Natural killer cell treated with Interleukin-12 subunit alpha and Interleukin-12 subunit beta and Interleukin-15 and Interleukin-18, amount 100 ng/mL, for 72 hours (primary cell): Measurements from ENCODE around the gene TBC1D16. TPM values are rescaled to one million over a fixed set of nuclear protein-coding genes. Genes with fewer than 3 reads are reported as not detected.

Experiments
- ATAC-seq, 2 donors: fragments of 150-1000 bp; cut with Tn5 transposase in 1 of 2; sonication (Bioruptor Pico), chemical (Tn5 transposase) in 1 of 2; 2 replicates each; pipeline ENCODE4 v1.10.0; 2021
- DNase-seq: peaks from one replicate; pipeline ENCODE4 v3.0.0; 2022; ENCODE audit warnings: low spot score
- H3K27ac Mint-ChIP-seq, 2 donors: 1 replicate in 1 of 2; 2 replicates in 1 of 2; pipeline ENCODE4 v1.8.0; 2022; ENCODE audit warnings: mixed read lengths in 2 of 2, mild to moderate bottlenecking in 1 of 2, moderate library complexity in 1 of 2
- H3K27me3 Mint-ChIP-seq, 2 donors: 1 replicate in 1 of 2; 2 replicates in 1 of 2; pipeline ENCODE4 v1.8.0; 2022; ENCODE audit warnings: mixed read lengths in 2 of 2
- H3K36me3 Mint-ChIP-seq: one replicate; pipeline ENCODE4 v1.8.0; 2022; ENCODE audit warnings: mixed read lengths
- H3K4me1 Mint-ChIP-seq, 2 donors: 1 replicate in 1 of 2; 2 replicates in 1 of 2; pipeline ENCODE4 v1.8.0; 2022; ENCODE audit warnings: low read depth in 2 of 2, mixed read lengths in 2 of 2, mild to moderate bottlenecking in 1 of 2
- H3K4me3 Mint-ChIP-seq: one replicate; pipeline ENCODE4 v1.8.0; 2022; ENCODE audit warnings: mixed read lengths
- H3K9me3 Mint-ChIP-seq: 2 replicates; pipeline ENCODE4 v1.8.0; 2022; ENCODE audit warnings: mixed read lengths
- total RNA-seq, 2 donors: library from RNA; stranded (reverse); gene quantifications; one replicate each; pipeline ENCODE4 v1.2.3, GENCODE V29; 2022

The TBC1D16 gene
- total RNA-seq, 2 donors from 2014 or later = 1.1 to 3.2 TPM

- Mint-ChIP-seq H3K4me1 (peaks cover 0 to 3% of the 10 kb centered on the region in 2 donors), H3K9me3 (no peaks in the 10 kb centered on the region), H3K4me3 (no peak overlapping the region), H3K27me3 (peaks cover 0 to 3% of the 10 kb centered on the region in 2 donors), H3K36me3 (no peaks in the 10 kb centered on the region), H3K27ac (no peak overlapping the region)
- no peak for ATAC-seq
- DNase-seq = no peak
These were observed 108.5 kb downstream of the TBC1D16 start for GRCh38 chr17:79927136-79927661.

- DNase-seq = no peak
- H3K27ac Mint-ChIP-seq = no peak overlapping the region
- peaks cover 0 to 3% of the 10 kb centered on the region in 2 donors for H3K4me1 Mint-ChIP-seq
- no peaks in the 10 kb centered on the region for H3K36me3 Mint-ChIP-seq
- no peaks in the 10 kb centered on the region for H3K27me3 Mint-ChIP-seq
- ATAC-seq = no peak
- no peaks in the 10 kb centered on the region for H3K9me3 Mint-ChIP-seq
- H3K4me3 Mint-ChIP-seq = no peak overlapping the region
These were observed 109.0 kb downstream of the TBC1D16 start for GRCh38 chr17:79926605-79927135.

GRCh38 chr17:79926142-79926604 lies 109.5 kb downstream of the TBC1D16 start:
- no peak overlapping the region for H3K27ac Mint-ChIP-seq
- H3K4me3 Mint-ChIP-seq = no peak overlapping the region
- no peaks in the 10 kb centered on the region for H3K27me3 Mint-ChIP-seq
- H3K9me3 Mint-ChIP-seq = no peaks in the 10 kb centered on the region
- DNase-seq (no peak), ATAC-seq (no peak)
- no peaks in the 10 kb centered on the region for H3K4me1 Mint-ChIP-seq
- no peaks in the 10 kb centered on the region for H3K36me3 Mint-ChIP-seq

- Mint-ChIP-seq H3K27me3 (no peaks in the 10 kb centered on the region), H3K36me3 (no peaks in the 10 kb centered on the region), H3K9me3 (no peaks in the 10 kb centered on the region), H3K27ac (no peak overlapping the region), H3K4me3 (no peak overlapping the region), H3K4me1 (no peaks in the 10 kb centered on the region)
- DNase-seq (no peak), ATAC-seq (no peak)
These were observed 110.3 kb downstream of the TBC1D16 start for GRCh38 chr17:79925242-79925957.

GRCh38 chr17:79924639-79924976 lies 111.1 kb downstream of the TBC1D16 start:
- ATAC-seq = no peak
- H3K27ac Mint-ChIP-seq = no peak overlapping the region
- no peak for DNase-seq
- no peak overlapping the region for H3K4me3 Mint-ChIP-seq
- H3K36me3 Mint-ChIP-seq = no peaks in the 10 kb centered on the region
- no peaks in the 10 kb centered on the region for H3K9me3 Mint-ChIP-seq
- H3K27me3 Mint-ChIP-seq = no peaks in the 10 kb centered on the region
- no peaks in the 10 kb centered on the region for H3K4me1 Mint-ChIP-seq

GRCh38 chr17:79923974-79924638 lies 111.6 kb downstream of the TBC1D16 start:
- DNase-seq (no peak), ATAC-seq (no peak)
- H3K4me3 Mint-ChIP-seq = no peak overlapping the region
- no peaks in the 10 kb centered on the region for H3K36me3 Mint-ChIP-seq
- peaks cover 0 to 1% of the 10 kb centered on the region in 2 donors for H3K27me3 Mint-ChIP-seq
- H3K9me3 Mint-ChIP-seq = no peaks in the 10 kb centered on the region
- no peak overlapping the region for H3K27ac Mint-ChIP-seq
- no peaks in the 10 kb centered on the region for H3K4me1 Mint-ChIP-seq

GRCh38 chr17:79922798-79923197 lies 112.9 kb downstream of the TBC1D16 start:
- Mint-ChIP-seq H3K4me3 (no peak overlapping the region), H3K27me3 (peaks cover 0 to 2% of the 10 kb centered on the region in 2 donors), H3K9me3 (no peaks in the 10 kb centered on the region), H3K27ac (no peak overlapping the region), H3K4me1 (no peaks in the 10 kb centered on the region), H3K36me3 (no peaks in the 10 kb centered on the region)
- DNase-seq (no peak), ATAC-seq (no peak)

GRCh38 chr17:79922116-79922601 lies 113.5 kb downstream of the TBC1D16 start:
- no peaks in the 10 kb centered on the region for H3K9me3 Mint-ChIP-seq
- ATAC-seq (no peak), DNase-seq (no peak)
- H3K27me3 Mint-ChIP-seq = peaks cover 0 to 2% of the 10 kb centered on the region in 2 donors
- H3K4me1 Mint-ChIP-seq = no peaks in the 10 kb centered on the region
- H3K27ac Mint-ChIP-seq = no peak overlapping the region
- H3K4me3 Mint-ChIP-seq = peak overlapping the region; percentile 48
- no peaks in the 10 kb centered on the region for H3K36me3 Mint-ChIP-seq

GRCh38 chr17:79921411-79922115 lies 114.1 kb downstream of the TBC1D16 start:
- no peak overlapping the region for H3K27ac Mint-ChIP-seq
- H3K4me3 Mint-ChIP-seq = peak overlapping the region; percentile 48
- peaks cover 3 to 4% of the 10 kb centered on the region in 2 donors for H3K27me3 Mint-ChIP-seq
- peaks cover 0 to 2% of the 10 kb centered on the region in 2 donors for H3K4me1 Mint-ChIP-seq
- DNase-seq (no peak), ATAC-seq (no peak)
- no peaks in the 10 kb centered on the region for H3K9me3 Mint-ChIP-seq
- H3K36me3 Mint-ChIP-seq = no peaks in the 10 kb centered on the region

- H3K27me3 Mint-ChIP-seq = peaks cover 5 to 8% of the 10 kb centered on the region in 2 donors
- no peaks in the 10 kb centered on the region for H3K9me3 Mint-ChIP-seq
- DNase-seq (no peak), ATAC-seq (no peak)
- H3K36me3 Mint-ChIP-seq = no peaks in the 10 kb centered on the region
- H3K4me3 Mint-ChIP-seq = no peak overlapping the region
- peaks cover 0 to 2% of the 10 kb centered on the region in 2 donors for H3K4me1 Mint-ChIP-seq
- H3K27ac Mint-ChIP-seq = no peak overlapping the region
These were observed 114.8 kb downstream of the TBC1D16 start for GRCh38 chr17:79920751-79921410.

GRCh38 chr17:79919862-79920720 lies 115.6 kb downstream of the TBC1D16 start:
- Mint-ChIP-seq H3K4me3 (no peak overlapping the region), H3K4me1 (peaks cover 0 to 2% of the 10 kb centered on the region in 2 donors), H3K9me3 (no peaks in the 10 kb centered on the region), H3K36me3 (no peaks in the 10 kb centered on the region), H3K27me3 (peaks cover 7 to 11% of the 10 kb centered on the region in 2 donors), H3K27ac (no peak overlapping the region)
- DNase-seq = no peak
- ATAC-seq = no peak

- Mint-ChIP-seq H3K36me3 (no peaks in the 10 kb centered on the region), H3K4me3 (no peak overlapping the region), H3K27ac (no peak overlapping the region), H3K9me3 (no peaks in the 10 kb centered on the region), H3K4me1 (peaks cover 0 to 2% of the 10 kb centered on the region in 2 donors), H3K27me3 (peaks cover 8 to 15% of the 10 kb centered on the region in 2 donors)
- DNase-seq (no peak), ATAC-seq (no peak)
These were observed 116.5 kb downstream of the TBC1D16 start for GRCh38 chr17:79919164-79919585.
